PFSK-1 (cell line): Measurements from ENCODE around the gene GUCA2A.

Experiments used
- POLR2AphosphoS5 ChIP-seq: IDR thresholded peaks from 2 replicates; pipeline ENCODE4 v1.6.1; 2012; ENCODE audit warnings: low read depth, mild to moderate bottlenecking, control low read depth, low read length, moderate library complexity
- REST ChIP-seq, 2 experiments: IDR thresholded peaks; 2 replicates each; pipeline versions ENCODE4 v1.6.1 to v1.8.0; 2011 to 2012; ENCODE audit warnings: low read depth in 2 of 2, low read length in 2 of 2, control low read depth in 1 of 2, inconsistent platforms in 1 of 2, mild to moderate bottlenecking in 1 of 2, moderate library complexity in 1 of 2; ENCODE audit not compliant: insufficient read depth in 1 of 2

DNA sequence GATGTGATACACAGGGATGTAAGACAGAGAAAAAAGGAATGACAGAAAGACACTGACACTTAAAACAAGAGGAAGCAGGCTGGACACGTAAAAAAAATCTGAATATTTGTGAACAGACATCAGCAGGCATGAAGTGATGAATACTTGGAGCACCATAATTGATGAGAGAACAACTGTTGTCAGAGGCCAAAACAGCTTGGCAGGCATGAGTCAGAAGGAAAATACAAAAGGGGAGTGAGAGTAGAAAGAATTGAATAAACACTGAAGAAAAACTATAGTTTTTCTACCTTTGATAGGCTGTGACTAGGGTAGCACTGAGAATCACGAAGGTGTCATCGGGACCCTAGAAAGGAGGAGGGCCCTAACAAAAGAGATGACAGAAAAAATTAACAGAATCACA is 21.6 kb upstream of the GUCA2A start:
- TF ChIP-seq POLR2AphosphoS5 (no peak), REST (IDR thresholded peaks at IDR 0.05; ENCODE audit: insufficient read depth in 1 of 2, low read depth in 2 of 2, low read length in 2 of 2) (no peak)
